Osteoblast (primary cell): ENCODE data around the gene CRLF1. TPM values are rescaled to one million over a fixed set of nuclear protein-coding genes. Genes with fewer than 3 reads are reported as not detected.
A peak's percentile ranks its signal among the peaks of the same experiment; 100 is the strongest.

Source experiments
- DNase-seq: peaks from one replicate; pipeline ENCODE4 v3.0.0; 2011; ENCODE audit warnings: low spot score, mixed read lengths; ENCODE audit not compliant: insufficient read length; ENCODE audit errors: missing footprints
- H2AFZ ChIP-seq: 2 replicates; pipeline ENCODE4 v1.6.0; 2011; ENCODE audit warnings: mild to moderate bottlenecking, low read length
- H3K27ac ChIP-seq: 2 replicates; pipeline ENCODE4 v1.5.1; 2011; ENCODE audit warnings: mild to moderate bottlenecking, low read depth, low read length, moderate library complexity
- H3K27me3 ChIP-seq: 2 replicates; pipeline ENCODE4 v1.6.0; 2012; ENCODE audit warnings: mild to moderate bottlenecking, control low read depth, inconsistent platforms, low read length, moderate library complexity; ENCODE audit not compliant: insufficient read depth
- H3K36me3 ChIP-seq: 2 replicates; pipeline ENCODE4 v1.5.1; 2011; ENCODE audit warnings: mild to moderate bottlenecking, low read length, control low read depth, moderate library complexity; ENCODE audit not compliant: insufficient read depth
- H3K4me1 ChIP-seq: 2 replicates; pipeline ENCODE4 v1.5.1; 2011; ENCODE audit warnings: mild to moderate bottlenecking, low read length, control low read depth, moderate library complexity; ENCODE audit not compliant: insufficient read depth
- H3K4me2 ChIP-seq: 2 replicates; pipeline ENCODE4 v1.6.0; 2011; ENCODE audit warnings: mild to moderate bottlenecking, low read length; ENCODE audit not compliant: insufficient read depth
- H3K4me3 ChIP-seq: fragments of 200-600 bp; sonication (generic); 3 replicates; pipeline ENCODE4 v1.5.1; 2012; ENCODE audit warnings: mild to moderate bottlenecking, low read length, inconsistent platforms; ENCODE audit not compliant: insufficient read depth
- H3K79me2 ChIP-seq: 2 replicates; pipeline ENCODE4 v1.6.0; 2012; ENCODE audit warnings: mild to moderate bottlenecking, low read length, control low read depth, inconsistent platforms; ENCODE audit not compliant: insufficient read depth
- H3K9me3 ChIP-seq: 2 replicates; pipeline ENCODE4 v1.5.1; 2011; ENCODE audit warnings: low read depth, low read length, control low read depth
- H4K20me1 ChIP-seq: 2 replicates; pipeline ENCODE4 v1.6.0; 2012; ENCODE audit warnings: mild to moderate bottlenecking, low read length, control low read depth; ENCODE audit not compliant: insufficient read depth
- total RNA-seq: library from RNA; depleted of rRNA; stranded (reverse); fragments of >200 nt; gene quantifications from 2 replicates; pipeline ENCODE4 v1.2.3, GENCODE V29; 2012
- TF ChIP-seq, protein P1 (sequence below): IDR thresholded peaks from 2 replicates; pipeline ENCODE4 v1.5.1; 2011; ENCODE audit warnings: mild to moderate bottlenecking, low read depth, low read length, moderate library complexity; ENCODE audit errors: extremely low read depth

The CRLF1 gene
- total RNA-seq, 1 donor: 6.9 TPM

DNA sequence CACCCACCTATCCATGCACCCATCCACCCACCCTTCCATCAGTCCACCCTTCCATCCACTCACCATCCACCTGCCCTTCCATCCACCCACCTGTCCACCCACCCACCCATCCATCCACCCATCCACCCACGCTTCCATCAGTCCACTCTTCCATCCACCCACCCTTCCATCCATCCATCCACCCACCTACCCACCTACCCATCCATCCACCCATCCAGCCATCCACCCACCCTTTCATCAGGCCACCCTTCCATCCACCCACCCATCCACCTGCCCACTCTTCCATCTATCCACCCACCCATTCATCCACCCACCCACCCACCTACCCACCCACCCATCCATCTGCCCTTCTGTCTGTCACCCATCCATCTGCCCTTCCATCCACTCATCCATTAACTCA is 47.3 kb upstream of the CRLF1 start:
- H3K4me3 ChIP-seq: no peak overlapping the region
- H4K20me1 ChIP-seq: no peaks in the 10 kb centered on the region
- H3K27me3 ChIP-seq: no peaks in the 10 kb centered on the region
- H3K4me1 ChIP-seq: peaks cover 51% of the 10 kb centered on the region
- peaks cover 49% of the 10 kb centered on the region for H3K79me2 ChIP-seq
- H2AFZ ChIP-seq: no peak overlapping the region
- H3K27ac ChIP-seq: no peak overlapping the region
- H3K36me3 ChIP-seq: no peaks in the 10 kb centered on the region
- no peaks in the 10 kb centered on the region for H3K9me3 ChIP-seq
- no peak overlapping the region for H3K4me2 ChIP-seq
- TF ChIP-seq, protein P1, sequence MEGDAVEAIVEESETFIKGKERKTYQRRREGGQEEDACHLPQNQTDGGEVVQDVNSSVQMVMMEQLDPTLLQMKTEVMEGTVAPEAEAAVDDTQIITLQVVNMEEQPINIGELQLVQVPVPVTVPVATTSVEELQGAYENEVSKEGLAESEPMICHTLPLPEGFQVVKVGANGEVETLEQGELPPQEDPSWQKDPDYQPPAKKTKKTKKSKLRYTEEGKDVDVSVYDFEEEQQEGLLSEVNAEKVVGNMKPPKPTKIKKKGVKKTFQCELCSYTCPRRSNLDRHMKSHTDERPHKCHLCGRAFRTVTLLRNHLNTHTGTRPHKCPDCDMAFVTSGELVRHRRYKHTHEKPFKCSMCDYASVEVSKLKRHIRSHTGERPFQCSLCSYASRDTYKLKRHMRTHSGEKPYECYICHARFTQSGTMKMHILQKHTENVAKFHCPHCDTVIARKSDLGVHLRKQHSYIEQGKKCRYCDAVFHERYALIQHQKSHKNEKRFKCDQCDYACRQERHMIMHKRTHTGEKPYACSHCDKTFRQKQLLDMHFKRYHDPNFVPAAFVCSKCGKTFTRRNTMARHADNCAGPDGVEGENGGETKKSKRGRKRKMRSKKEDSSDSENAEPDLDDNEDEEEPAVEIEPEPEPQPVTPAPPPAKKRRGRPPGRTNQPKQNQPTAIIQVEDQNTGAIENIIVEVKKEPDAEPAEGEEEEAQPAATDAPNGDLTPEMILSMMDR: no peak
- DNase-seq: no peak

DNA sequence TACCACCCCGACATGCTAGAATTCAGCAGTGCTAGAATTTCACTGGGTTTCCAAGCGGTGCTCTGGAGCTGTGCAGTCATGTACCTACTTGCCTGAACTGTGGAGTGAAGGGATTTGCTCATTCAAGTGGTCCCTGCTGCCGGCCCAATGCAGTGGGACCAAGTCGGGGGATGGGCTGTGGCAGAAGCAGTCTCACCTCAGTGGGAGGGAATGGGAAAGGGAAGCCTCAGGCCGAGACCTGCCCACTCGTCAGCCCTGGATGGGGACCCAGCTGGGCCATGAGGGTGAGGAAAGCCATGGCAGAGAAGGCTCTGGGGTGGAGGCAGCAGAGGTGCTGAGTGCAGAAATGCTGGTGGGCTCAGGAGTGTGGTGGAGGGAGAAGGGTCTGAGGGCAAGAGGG is 45.1 kb upstream of the CRLF1 start:
- TF ChIP-seq, protein P1: no peak
- no peak overlapping the region for H3K4me3 ChIP-seq
- H3K4me2 ChIP-seq: no peak overlapping the region
- no peaks in the 10 kb centered on the region for H3K36me3 ChIP-seq
- DNase-seq: peak; percentile 45
- no peaks in the 10 kb centered on the region for H4K20me1 ChIP-seq
- peaks cover 52% of the 10 kb centered on the region for H3K79me2 ChIP-seq
- peak overlapping the region; percentile 100 for H3K27ac ChIP-seq
- H3K27me3 ChIP-seq: no peaks in the 10 kb centered on the region
- H3K9me3 ChIP-seq: no peaks in the 10 kb centered on the region
- H3K4me1 ChIP-seq: peaks cover 33% of the 10 kb centered on the region
- H2AFZ ChIP-seq: no peak overlapping the region

DNA sequence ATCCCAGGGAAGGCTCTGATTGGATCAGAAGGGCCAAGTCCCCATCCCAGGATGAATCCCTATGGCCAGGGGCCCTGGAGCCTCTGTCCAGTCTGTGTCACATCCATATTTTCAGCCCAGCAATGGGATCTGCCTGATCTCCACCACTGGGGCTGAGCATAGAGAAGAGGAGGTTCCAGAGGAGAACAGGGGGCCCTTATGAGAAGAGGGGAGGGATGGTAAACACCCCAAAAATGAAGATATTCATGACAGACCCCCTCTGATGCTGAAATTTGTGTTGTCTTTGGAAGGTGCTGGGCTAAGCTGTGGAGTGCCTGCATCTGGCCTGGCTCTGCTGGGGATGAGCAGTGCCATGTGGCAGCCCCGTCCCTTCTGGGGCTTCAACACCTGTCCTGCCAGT is 44.7 kb upstream of the CRLF1 start:
- peak overlapping the region; percentile 84 for H3K4me2 ChIP-seq
- H3K36me3 ChIP-seq: no peaks in the 10 kb centered on the region
- DNase-seq: peak; percentile 85
- peaks cover 33% of the 10 kb centered on the region for H3K4me1 ChIP-seq
- TF ChIP-seq, protein P1: no peak
- H3K27ac ChIP-seq: peak overlapping the region; percentile 100
- H3K9me3 ChIP-seq: no peaks in the 10 kb centered on the region
- peaks cover 55% of the 10 kb centered on the region for H3K79me2 ChIP-seq
- H3K4me3 ChIP-seq: peak overlapping the region; percentile 54
- no peaks in the 10 kb centered on the region for H3K27me3 ChIP-seq
- H2AFZ ChIP-seq: no peak overlapping the region
- H4K20me1 ChIP-seq: no peaks in the 10 kb centered on the region

DNA sequence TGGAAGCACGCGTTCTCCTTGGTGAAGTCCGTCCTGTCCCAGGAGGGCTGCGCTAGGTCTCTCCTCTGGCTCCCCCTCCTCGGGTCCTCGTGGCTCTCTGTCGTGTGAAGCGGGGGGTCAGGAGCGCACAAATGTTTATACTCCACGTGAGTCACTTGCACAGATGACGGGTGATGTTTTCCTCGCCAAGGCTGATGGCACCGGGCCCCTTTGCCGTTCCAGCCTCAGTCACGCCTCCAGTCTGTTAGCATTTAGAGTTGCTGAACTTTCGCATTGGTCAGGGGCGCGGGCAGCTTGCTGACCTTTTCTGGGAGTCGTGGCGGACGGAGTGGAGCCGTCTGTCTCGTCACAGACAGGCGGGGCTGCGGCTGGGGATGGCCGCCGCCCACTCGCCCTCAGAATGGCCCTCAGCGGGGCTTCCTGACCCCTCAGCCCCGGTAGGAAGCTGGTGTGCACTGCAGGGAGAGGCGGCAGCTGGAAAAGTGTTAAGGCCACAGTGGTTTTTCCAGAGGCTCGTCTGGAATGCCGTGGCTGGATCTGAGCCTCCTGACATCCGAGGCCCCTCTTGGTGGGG is 44.0 kb upstream of the CRLF1 start:
- Histone ChIP-seq H3K27me3 (no peaks in the 10 kb centered on the region), H3K79me2 (peaks cover 59% of the 10 kb centered on the region), H2AFZ (peak overlapping the region; percentile 68), H3K9me3 (no peaks in the 10 kb centered on the region), H3K36me3 (no peaks in the 10 kb centered on the region), H3K4me1 (peaks cover 33% of the 10 kb centered on the region), H3K4me2 (peak overlapping the region; percentile 84), H3K27ac (peak overlapping the region; percentile 100), H3K4me3 (peak overlapping the region; percentile 54), H4K20me1 (no peaks in the 10 kb centered on the region)
- TF ChIP-seq, protein P1: no peak
- peak; percentile 97 for DNase-seq
